ENCODE results near the gene C1QTNF8.
A peak's percentile ranks its signal among the peaks of the same experiment; 100 is the strongest.

Gene C1QTNF8

GRCh38 chr16:1050921-1051320 lies 45.1 kb downstream of the C1QTNF8 start:
- ChIA-PET CTCF (no interaction called here), POLR2A (no interaction called here)
- no peak for DNase-seq
- Histone ChIP-seq H3K9me3 (ENCODE audit: control extremely low read depth in 1 of 5, control insufficient read depth in 4 of 5, insufficient read depth in 2 of 5, low read depth in 1 of 5, low read length in 4 of 5) (peaks cover 0 to 7% (median 0%) of the 10 kb centered on the region in 5 experiments), H3K27me3 (replicated peaks in 2 of 5; ENCODE audit: control insufficient read depth in 4 of 5, insufficient read depth in 5 of 5, low read length in 4 of 5) (peaks cover 0 to 46% (median 6%) of the 10 kb centered on the region in 5 experiments), H3K36me3 (ENCODE audit: control insufficient read depth in 4 of 4, insufficient read depth in 4 of 4, low read length in 3 of 4) (no peaks in the 10 kb centered on the region), H3K4me1 (ENCODE audit: control extremely low read depth in 1 of 4, control insufficient read depth in 4 of 4, insufficient read depth in 4 of 4, low read length in 3 of 4) (peaks cover 0 to 2% (median 0%) of the 10 kb centered on the region in 4 experiments), H3K27ac (ENCODE audit: insufficient read depth in 1 of 2, low read depth in 1 of 2, low read length in 2 of 2, poor library complexity in 1 of 2, severe bottlenecking in 2 of 2) (no peak overlapping the region), H3K4me3 (ENCODE audit: control insufficient read depth in 1 of 7, extremely low read depth in 1 of 7, insufficient read depth in 4 of 7, low read depth in 2 of 7, low read length in 6 of 7) (no peak overlapping the region)
- 94% methylated on average over 11 of the region's 15 CpGs for WGBS (ENCODE audit: insufficient coverage)

- H3K9me3 ChIP-seq (ENCODE audit: control extremely low read depth in 1 of 5, control insufficient read depth in 4 of 5, insufficient read depth in 2 of 5, low read depth in 1 of 5, low read length in 4 of 5) = peaks cover 0 to 7% (median 0%) of the 10 kb centered on the region in 5 experiments
- CTCF ChIA-PET = no interaction called here
- H3K27me3 ChIP-seq (replicated peaks in 2 of 5; ENCODE audit: control insufficient read depth in 4 of 5, insufficient read depth in 5 of 5, low read length in 4 of 5) = peaks cover 0 to 44% (median 6%) of the 10 kb centered on the region in 5 experiments
- peaks cover 0 to 2% (median 0%) of the 10 kb centered on the region in 4 experiments for H3K4me1 ChIP-seq (ENCODE audit: control extremely low read depth in 1 of 4, control insufficient read depth in 4 of 4, insufficient read depth in 4 of 4, low read length in 3 of 4)
- no peak for DNase-seq
- H3K27ac ChIP-seq (ENCODE audit: insufficient read depth in 1 of 2, low read depth in 1 of 2, low read length in 2 of 2, poor library complexity in 1 of 2, severe bottlenecking in 2 of 2) = no peak overlapping the region
- WGBS (ENCODE audit: insufficient coverage) = 90% methylated on average over 29 of the region's 30 CpGs
- POLR2A ChIA-PET = no interaction called here
- H3K4me3 ChIP-seq (ENCODE audit: control insufficient read depth in 1 of 7, extremely low read depth in 1 of 7, insufficient read depth in 4 of 7, low read depth in 2 of 7, low read length in 6 of 7) = no peak overlapping the region
- no peaks in the 10 kb centered on the region for H3K36me3 ChIP-seq (ENCODE audit: control insufficient read depth in 4 of 4, insufficient read depth in 4 of 4, low read length in 3 of 4)
Observed at GRCh38 chr16:1050516-1050915, 45.5 kb downstream of the C1QTNF8 start.

- ChIA-PET POLR2A (no interaction called here), CTCF (no interaction called here)
- no peak for DNase-seq
- 91% methylated on average over 11 of the region's 11 CpGs for WGBS (ENCODE audit: insufficient coverage)
- Histone ChIP-seq H3K27ac (ENCODE audit: insufficient read depth in 1 of 2, low read depth in 1 of 2, low read length in 2 of 2, poor library complexity in 1 of 2, severe bottlenecking in 2 of 2) (no peak overlapping the region), H3K36me3 (ENCODE audit: control insufficient read depth in 4 of 4, insufficient read depth in 4 of 4, low read length in 3 of 4) (no peaks in the 10 kb centered on the region), H3K27me3 (replicated peaks in 2 of 5; ENCODE audit: control insufficient read depth in 4 of 5, insufficient read depth in 5 of 5, low read length in 4 of 5) (peaks cover 0 to 49% (median 6%) of the 10 kb centered on the region in 5 experiments), H3K9me3 (ENCODE audit: control extremely low read depth in 1 of 5, control insufficient read depth in 4 of 5, insufficient read depth in 2 of 5, low read depth in 1 of 5, low read length in 4 of 5) (peaks cover 0 to 7% (median 0%) of the 10 kb centered on the region in 5 experiments), H3K4me3 (ENCODE audit: control insufficient read depth in 1 of 7, extremely low read depth in 1 of 7, insufficient read depth in 4 of 7, low read depth in 2 of 7, low read length in 6 of 7) (no peak overlapping the region), H3K4me1 (ENCODE audit: control extremely low read depth in 1 of 4, control insufficient read depth in 4 of 4, insufficient read depth in 4 of 4, low read length in 3 of 4) (peaks cover 0 to 2% (median 0%) of the 10 kb centered on the region in 4 experiments)
Observed at GRCh38 chr16:1049976-1050247, 46.1 kb downstream of the C1QTNF8 start.

- H3K4me1 ChIP-seq (ENCODE audit: control extremely low read depth in 1 of 4, control insufficient read depth in 4 of 4, insufficient read depth in 4 of 4, low read length in 3 of 4) = peaks cover 0 to 2% (median 0%) of the 10 kb centered on the region in 4 experiments
Observed at GRCh38 chr16:1049113-1049975, 46.7 kb downstream of the C1QTNF8 start.

GRCh38 chr16:1048442-1049112 lies 47.5 kb downstream of the C1QTNF8 start:
- WGBS (ENCODE audit: insufficient coverage) = 25% methylated on average over 25 of the region's 37 CpGs
- no peak overlapping the region for H3K4me3 ChIP-seq (ENCODE audit: control insufficient read depth in 1 of 7, extremely low read depth in 1 of 7, insufficient read depth in 4 of 7, low read depth in 2 of 7, low read length in 6 of 7)
- DNase-seq = peak in 2 of 3 donors; percentile 18 to 20
- CTCF ChIA-PET = no interaction called here
- H3K4me1 ChIP-seq (ENCODE audit: control extremely low read depth in 1 of 4, control insufficient read depth in 4 of 4, insufficient read depth in 4 of 4, low read length in 3 of 4) = peaks cover 0 to 2% (median 0%) of the 10 kb centered on the region in 4 experiments
- H3K27ac ChIP-seq (ENCODE audit: insufficient read depth in 1 of 2, low read depth in 1 of 2, low read length in 2 of 2, poor library complexity in 1 of 2, severe bottlenecking in 2 of 2) = no peak overlapping the region
- H3K36me3 ChIP-seq (ENCODE audit: control insufficient read depth in 4 of 4, insufficient read depth in 4 of 4, low read length in 3 of 4) = no peaks in the 10 kb centered on the region
- H3K27me3 ChIP-seq (replicated peaks in 2 of 5; ENCODE audit: control insufficient read depth in 4 of 5, insufficient read depth in 5 of 5, low read length in 4 of 5) = peaks cover 0 to 53% (median 6%) of the 10 kb centered on the region in 5 experiments
- POLR2A ChIA-PET = no interaction called here
- H3K9me3 ChIP-seq (ENCODE audit: control extremely low read depth in 1 of 5, control insufficient read depth in 4 of 5, insufficient read depth in 2 of 5, low read depth in 1 of 5, low read length in 4 of 5) = peaks cover 0 to 7% (median 0%) of the 10 kb centered on the region in 5 experiments

More at GRCh38 chr16:1049113-1049975, 46.7 kb downstream of the C1QTNF8 start:
- ChIA-PET POLR2A (no interaction called here), CTCF (no interaction called here)
- 90% methylated on average over 31 of the region's 31 CpGs for WGBS (ENCODE audit: insufficient coverage)
- peaks cover 0 to 53% (median 6%) of the 10 kb centered on the region in 5 experiments for H3K27me3 ChIP-seq (replicated peaks in 2 of 5; ENCODE audit: control insufficient read depth in 4 of 5, insufficient read depth in 5 of 5, low read length in 4 of 5)
- no peak overlapping the region for H3K27ac ChIP-seq (ENCODE audit: insufficient read depth in 1 of 2, low read depth in 1 of 2, low read length in 2 of 2, poor library complexity in 1 of 2, severe bottlenecking in 2 of 2)
- no peaks in the 10 kb centered on the region for H3K36me3 ChIP-seq (ENCODE audit: control insufficient read depth in 4 of 4, insufficient read depth in 4 of 4, low read length in 3 of 4)
- no peak overlapping the region for H3K4me3 ChIP-seq (ENCODE audit: control insufficient read depth in 1 of 7, extremely low read depth in 1 of 7, insufficient read depth in 4 of 7, low read depth in 2 of 7, low read length in 6 of 7)
- no peak for DNase-seq
- H3K9me3 ChIP-seq (ENCODE audit: control extremely low read depth in 1 of 5, control insufficient read depth in 4 of 5, insufficient read depth in 2 of 5, low read depth in 1 of 5, low read length in 4 of 5) = peaks cover 0 to 7% (median 0%) of the 10 kb centered on the region in 5 experiments

GRCh38 chr16:1047801-1048200 lies 48.2 kb downstream of the C1QTNF8 start:
- peaks cover 0 to 7% (median 0%) of the 10 kb centered on the region in 5 experiments for H3K9me3 ChIP-seq (ENCODE audit: control extremely low read depth in 1 of 5, control insufficient read depth in 4 of 5, insufficient read depth in 2 of 5, low read depth in 1 of 5, low read length in 4 of 5)
- no peak overlapping the region for H3K4me3 ChIP-seq (ENCODE audit: control insufficient read depth in 1 of 7, extremely low read depth in 1 of 7, insufficient read depth in 4 of 7, low read depth in 2 of 7, low read length in 6 of 7)
- WGBS (ENCODE audit: insufficient coverage) = 85% methylated on average over 13 of the region's 16 CpGs
- H3K4me1 ChIP-seq (ENCODE audit: control extremely low read depth in 1 of 4, control insufficient read depth in 4 of 4, insufficient read depth in 4 of 4, low read length in 3 of 4) = peaks cover 0 to 2% (median 0%) of the 10 kb centered on the region in 4 experiments
- no peak for DNase-seq
- H3K27me3 ChIP-seq (replicated peaks in 2 of 5; ENCODE audit: control insufficient read depth in 4 of 5, insufficient read depth in 5 of 5, low read length in 4 of 5) = peaks cover 0 to 53% (median 6%) of the 10 kb centered on the region in 5 experiments
- ChIA-PET CTCF (no interaction called here), POLR2A (no interaction called here)
- H3K27ac ChIP-seq (ENCODE audit: insufficient read depth in 1 of 2, low read depth in 1 of 2, low read length in 2 of 2, poor library complexity in 1 of 2, severe bottlenecking in 2 of 2) = no peak overlapping the region
- no peaks in the 10 kb centered on the region for H3K36me3 ChIP-seq (ENCODE audit: control insufficient read depth in 4 of 4, insufficient read depth in 4 of 4, low read length in 3 of 4)

- Histone ChIP-seq H3K27ac (ENCODE audit: insufficient read depth in 1 of 2, low read depth in 1 of 2, low read length in 2 of 2, poor library complexity in 1 of 2, severe bottlenecking in 2 of 2) (no peak overlapping the region), H3K36me3 (ENCODE audit: control insufficient read depth in 4 of 4, insufficient read depth in 4 of 4, low read length in 3 of 4) (no peaks in the 10 kb centered on the region), H3K4me3 (ENCODE audit: control insufficient read depth in 1 of 7, extremely low read depth in 1 of 7, insufficient read depth in 4 of 7, low read depth in 2 of 7, low read length in 6 of 7) (no peak overlapping the region), H3K27me3 (replicated peaks in 2 of 5; ENCODE audit: control insufficient read depth in 4 of 5, insufficient read depth in 5 of 5, low read length in 4 of 5) (peaks cover 0 to 53% (median 6%) of the 10 kb centered on the region in 5 experiments), H3K4me1 (ENCODE audit: control extremely low read depth in 1 of 4, control insufficient read depth in 4 of 4, insufficient read depth in 4 of 4, low read length in 3 of 4) (peaks cover 0 to 2% (median 0%) of the 10 kb centered on the region in 4 experiments), H3K9me3 (ENCODE audit: control extremely low read depth in 1 of 5, control insufficient read depth in 4 of 5, insufficient read depth in 2 of 5, low read depth in 1 of 5, low read length in 4 of 5) (peaks cover 0 to 10% (median 2%) of the 10 kb centered on the region in 5 experiments)
- 93% methylated on average over 9 of the region's 9 CpGs for WGBS (ENCODE audit: insufficient coverage)
- DNase-seq = no peak
- ChIA-PET POLR2A (no interaction called here), CTCF (no interaction called here)
Observed at GRCh38 chr16:1047123-1047522, 48.9 kb downstream of the C1QTNF8 start.
